HG03439 (cell line): ENCODE results near the gene TRMT1.

Experiments used
- ATAC-seq: cut with Tn5 transposase; IDR thresholded peaks from one replicate; pipeline ENCODE4 v1.9.1; 2021; ENCODE audit warnings: mild to moderate bottlenecking, moderate library complexity; ENCODE audit not compliant: unreplicated experiment

Gene TRMT1

GRCh38 chr19:13057147-13057572, 59.4 kb downstream of the TRMT1 start:
- no peak for ATAC-seq

DNA sequence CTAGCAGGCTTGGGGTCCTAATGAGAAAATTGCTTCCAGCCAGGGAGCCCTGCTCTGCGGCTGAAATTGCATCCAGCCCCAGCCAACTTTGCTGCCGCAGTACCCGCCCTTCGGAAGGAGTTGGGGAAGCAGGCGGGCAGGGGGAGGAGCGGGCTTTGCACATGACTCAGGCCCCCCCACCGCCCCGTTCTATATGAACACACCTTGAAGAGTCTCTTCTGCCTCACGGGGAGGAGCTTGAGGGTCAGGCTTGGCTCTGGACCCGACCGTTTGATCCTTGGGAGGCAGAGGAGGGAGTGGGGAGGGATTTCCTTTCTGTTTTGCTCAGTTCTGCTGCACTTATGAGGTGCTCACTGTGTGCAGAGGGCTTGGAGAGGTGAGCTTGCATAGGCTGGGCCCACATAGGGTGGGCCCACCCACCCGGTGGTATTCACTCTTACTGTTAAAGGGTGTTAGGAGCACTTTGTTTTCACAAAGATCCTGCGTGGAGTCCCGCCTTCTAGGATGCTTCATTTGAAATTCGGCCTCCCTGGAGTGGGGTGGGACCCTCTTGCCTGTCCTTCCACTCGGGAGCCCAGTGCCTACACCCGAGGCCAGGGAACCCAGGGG, 60.4 kb downstream of the TRMT1 start:
- ATAC-seq = no peak

DNA sequence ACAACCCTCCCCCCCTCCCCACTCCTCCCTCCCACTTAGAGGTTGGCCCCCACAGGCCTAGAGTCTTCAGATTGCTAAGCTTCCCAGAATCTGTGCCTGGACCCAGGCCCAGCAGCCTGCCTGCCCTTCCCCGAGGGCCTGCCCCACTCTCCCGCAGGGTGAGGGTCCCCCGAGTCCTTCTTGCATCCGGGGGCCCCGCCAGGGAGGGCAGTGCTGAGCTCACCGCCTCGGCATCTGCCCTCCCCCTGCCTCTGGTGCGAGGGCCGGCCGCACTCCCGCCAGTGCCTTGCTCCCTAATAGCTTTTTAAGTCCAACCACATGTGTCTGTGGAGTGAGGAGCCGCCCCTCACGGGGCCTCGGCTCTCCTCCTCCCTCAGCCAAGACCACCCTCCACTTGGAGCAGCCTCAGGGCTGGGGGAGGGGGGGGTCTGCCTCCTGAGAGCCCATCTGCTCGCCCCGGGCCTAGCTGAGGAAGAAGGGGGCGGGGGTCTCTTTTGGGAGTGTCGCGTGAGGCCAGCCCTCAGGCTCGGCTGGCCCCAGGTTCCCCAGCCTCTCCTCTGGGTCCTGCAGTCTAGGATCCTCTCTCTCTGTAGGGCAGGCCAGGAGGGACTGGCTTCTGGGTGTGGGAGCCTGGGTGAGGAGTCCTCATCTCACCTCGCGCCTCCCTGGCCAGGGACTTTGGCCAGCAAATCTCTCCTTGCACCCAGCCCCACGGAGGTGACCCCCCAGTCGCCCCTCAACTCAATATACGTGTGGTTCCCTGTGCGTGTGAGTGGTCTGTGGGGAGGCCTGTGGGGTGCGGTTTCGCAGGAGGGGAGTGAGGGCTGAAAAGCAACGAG, 61.1 kb downstream of the TRMT1 start:
- ATAC-seq = no peak
